ENCODE results near the gene KIF26B.

GRCh38 chr1:245501633-245502032 lies 346.8 kb downstream of the KIF26B start:
- no peak for TF ChIP-seq CTCF (conservative IDR thresholded peaks at IDR 0.05; ENCODE audit: low read length)
- TF ChIP-seq EZH2phosphoT487 (IDR thresholded peaks at IDR 0.05; ENCODE audit: borderline replicate concordance, low read depth, low read length): no peak

Data from OCI-LY7 (cell line).